GM21367 (cell line): ENCODE results near the gene NFU1.
"Not testable (repeated sequence)": the region's sequence is repeated elsewhere in the genome, so short reads cannot be mapped to it uniquely, and the experiment has no call there.

Experiments used
- ATAC-seq: cut with Tn5 transposase; IDR thresholded peaks from one replicate; pipeline ENCODE4 v1.9.1; 2021; ENCODE audit not compliant: unreplicated experiment

Gene NFU1

GRCh38 chr2:69450735-69451416, 13.6 kb upstream of the NFU1 start:
- no peak for ATAC-seq

DNA sequence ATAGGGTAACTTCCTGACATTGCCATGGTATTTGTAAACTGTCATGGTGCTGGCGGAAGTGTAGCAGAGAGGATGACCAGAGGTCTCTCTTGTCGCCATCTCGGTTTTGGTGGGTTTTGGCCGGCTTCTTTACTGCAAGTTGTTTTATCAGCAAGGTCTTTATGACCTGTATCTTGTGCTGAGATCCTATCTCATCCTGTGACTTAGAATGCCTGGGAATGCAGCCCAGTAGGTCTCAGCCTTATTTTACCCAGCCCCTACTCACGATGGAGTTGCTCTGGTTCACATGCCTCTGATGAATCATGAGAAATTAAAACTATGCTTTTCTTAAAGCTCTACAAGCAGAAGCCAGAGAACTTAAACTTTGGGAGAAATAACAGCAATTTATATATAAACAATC, 12.7 kb upstream of the NFU1 start:
- ATAC-seq, result no peak

GRCh38 chr2:69443673-69444072, 6.4 kb upstream of the NFU1 start:
- ATAC-seq, result not testable (repeated sequence)

DNA sequence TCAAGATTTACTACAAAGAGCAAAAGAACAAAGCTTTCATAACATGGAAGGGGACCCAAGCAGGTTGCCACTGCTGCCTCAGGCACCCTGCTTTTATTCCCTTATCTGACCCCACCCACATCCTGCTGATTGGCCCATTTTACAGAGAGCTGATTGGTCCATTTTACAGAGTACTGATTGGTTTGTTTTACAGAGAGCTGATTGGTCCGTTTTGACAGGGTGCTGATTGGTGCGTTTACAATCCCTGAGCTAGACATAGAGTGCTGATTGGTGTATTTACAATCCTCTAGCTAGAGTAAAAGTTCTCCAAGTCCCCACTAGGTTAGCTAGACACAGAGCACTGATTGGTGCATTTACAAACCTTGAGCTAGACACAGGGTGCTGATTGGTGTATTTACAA, 2.3 kb upstream of the NFU1 start:
- ATAC-seq, result not testable (repeated sequence)

- ATAC-seq, result no peak
Observed at GRCh38 chr2:69438580-69438979, 1.3 kb upstream of the NFU1 start.

DNA sequence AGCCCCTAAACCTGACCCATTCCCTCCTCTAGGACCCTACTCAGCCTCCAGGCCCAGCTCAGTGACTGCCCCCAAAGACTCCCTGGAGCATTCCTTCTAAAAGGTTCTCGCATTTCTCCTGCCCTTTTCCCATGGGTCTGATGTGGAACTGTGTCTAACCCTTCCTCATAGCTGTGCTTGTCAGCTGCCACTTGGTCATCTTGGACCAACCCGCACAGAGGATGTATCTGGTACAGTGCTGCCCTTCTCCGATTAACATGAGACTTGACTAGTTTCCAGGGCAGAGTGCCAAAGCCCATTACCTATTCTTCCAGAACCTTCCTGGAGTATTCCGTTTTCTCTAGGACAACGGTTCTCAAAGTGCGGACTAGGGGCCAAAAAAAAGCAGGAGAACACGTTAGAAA, 518 bp upstream of the NFU1 start:
- no peak for ATAC-seq

GRCh38 chr2:69436596-69436937, 668 bp downstream of the NFU1 start:
- ATAC-seq, result no peak

- ATAC-seq, result no peak
Observed at GRCh38 chr2:69434753-69435152, 2.5 kb downstream of the NFU1 start.

GRCh38 chr2:69429491-69430183, 7.6 kb downstream of the NFU1 start:
- ATAC-seq, result no peak

- no peak for ATAC-seq
Observed at GRCh38 chr2:69428981-69429380, 8.3 kb downstream of the NFU1 start.

DNA sequence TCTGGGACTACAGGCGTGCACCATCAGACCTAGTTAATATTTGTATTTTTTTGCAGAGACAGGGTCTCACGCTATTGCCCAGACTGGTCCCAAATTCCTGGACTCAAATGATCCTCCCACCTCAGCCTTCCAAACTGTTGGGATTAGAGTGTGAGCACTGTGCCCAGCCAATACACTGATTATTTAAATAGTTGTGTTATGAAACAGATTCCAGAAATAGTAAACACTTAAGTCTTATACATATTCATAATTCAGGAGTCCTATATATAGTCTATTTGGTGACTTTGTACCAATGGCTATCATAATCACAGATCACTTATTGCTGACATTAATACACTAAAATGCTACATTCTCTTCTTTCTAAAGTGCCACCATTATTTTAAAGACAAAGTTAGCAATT, 12.8 kb downstream of the NFU1 start:
- no peak for ATAC-seq

DNA sequence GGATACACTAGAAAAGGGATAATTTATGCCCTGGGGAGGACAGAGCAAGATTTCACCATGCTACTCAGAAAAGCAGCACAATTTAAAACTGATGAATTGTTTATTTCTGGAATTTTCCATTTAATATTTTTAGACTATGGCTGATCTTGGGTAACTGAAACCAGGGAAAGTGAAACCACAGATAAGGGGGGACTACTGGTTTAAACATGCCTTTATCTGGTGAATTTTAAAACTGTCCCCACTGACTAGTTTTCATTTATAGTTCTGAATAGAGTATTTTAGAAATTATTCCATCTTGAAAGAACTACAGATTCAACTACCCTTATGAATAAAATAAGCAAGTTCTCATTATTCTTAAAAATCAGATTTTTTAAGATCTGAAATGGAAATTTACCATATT, 15.0 kb downstream of the NFU1 start:
- no peak for ATAC-seq

DNA sequence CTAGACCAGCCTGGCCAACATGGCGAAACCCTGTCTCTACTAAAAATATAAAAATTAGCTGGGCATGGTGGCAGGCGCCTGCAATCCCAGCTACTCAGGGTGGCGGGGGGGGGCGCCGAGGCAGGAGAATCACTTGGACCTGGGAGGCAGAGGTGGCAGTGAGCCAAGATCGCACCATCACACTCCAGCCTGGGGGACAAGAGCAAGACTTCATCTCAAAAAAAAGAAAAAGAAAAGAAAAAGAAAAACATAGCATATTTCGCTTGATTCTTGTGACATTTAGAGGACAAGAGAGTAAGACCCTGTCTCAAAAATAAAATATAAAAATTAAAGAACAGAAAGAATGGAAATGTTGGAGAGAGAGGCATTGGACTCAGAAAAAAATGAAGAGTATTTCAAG, 18.1 kb downstream of the NFU1 start:
- ATAC-seq, result not testable (repeated sequence)

DNA sequence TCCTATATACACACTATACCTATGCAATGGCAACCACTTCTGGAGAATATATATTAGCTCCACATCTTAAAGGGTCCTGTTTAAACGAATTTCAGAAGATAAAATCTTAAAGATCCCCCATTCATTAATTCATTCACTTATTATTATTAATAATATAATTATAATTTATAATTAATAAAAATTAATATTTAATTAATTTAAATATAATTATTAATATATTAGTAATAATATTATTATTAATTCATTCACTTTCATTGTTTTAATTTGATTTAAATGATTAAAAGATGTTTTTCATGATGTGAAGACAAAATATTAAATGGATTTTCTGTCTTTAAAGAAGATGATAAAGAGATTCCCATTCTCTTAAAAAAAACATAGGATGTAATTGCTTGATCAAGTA, 21.1 kb downstream of the NFU1 start:
- ATAC-seq, result no peak

GRCh38 chr2:69411120-69411519, 26.1 kb downstream of the NFU1 start:
- ATAC-seq, result no peak

- no peak for ATAC-seq
Observed at GRCh38 chr2:69405306-69405705, 31.9 kb downstream of the NFU1 start.

DNA sequence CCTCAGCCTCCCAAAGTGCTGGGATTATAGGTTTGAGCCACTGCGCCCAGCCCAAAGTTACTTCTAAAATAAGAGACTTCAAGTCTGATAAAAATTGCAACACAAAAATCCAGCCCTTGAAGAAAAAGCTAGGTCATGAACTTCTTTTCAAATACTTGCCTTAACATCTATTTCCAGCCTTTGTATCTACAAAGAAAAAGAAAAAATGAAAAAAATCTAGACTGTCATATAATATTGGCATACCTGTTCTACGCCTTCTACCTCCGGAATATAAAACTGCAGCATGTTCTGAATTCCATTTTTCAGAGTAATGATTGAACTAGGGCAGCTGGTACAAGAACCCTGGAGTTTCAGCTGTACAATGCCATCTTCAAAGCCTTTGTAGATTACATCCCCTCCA, 37.1 kb downstream of the NFU1 start:
- ATAC-seq, result no peak

DNA sequence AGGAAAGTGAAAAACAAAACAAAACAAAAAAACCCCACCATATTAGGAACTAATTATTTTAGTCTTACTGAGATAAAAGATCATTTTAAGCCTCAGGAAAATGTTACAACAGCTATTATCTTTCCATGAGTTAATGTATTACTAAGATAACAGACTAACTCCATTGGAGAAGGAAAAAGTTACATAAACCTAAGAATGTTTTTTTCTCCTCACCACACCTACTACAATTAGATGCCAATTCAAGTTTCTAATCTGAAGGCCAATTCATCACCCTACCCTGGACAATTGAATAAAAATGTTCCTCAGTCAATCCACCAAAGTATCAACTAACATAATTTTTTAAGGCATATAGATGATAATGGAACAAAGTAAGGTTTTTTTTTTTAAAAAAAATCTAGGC, 40.0 kb downstream of the NFU1 start:
- ATAC-seq, result no peak

GRCh38 chr2:69395866-69396265, 41.4 kb downstream of the NFU1 start:
- ATAC-seq, result no peak

DNA sequence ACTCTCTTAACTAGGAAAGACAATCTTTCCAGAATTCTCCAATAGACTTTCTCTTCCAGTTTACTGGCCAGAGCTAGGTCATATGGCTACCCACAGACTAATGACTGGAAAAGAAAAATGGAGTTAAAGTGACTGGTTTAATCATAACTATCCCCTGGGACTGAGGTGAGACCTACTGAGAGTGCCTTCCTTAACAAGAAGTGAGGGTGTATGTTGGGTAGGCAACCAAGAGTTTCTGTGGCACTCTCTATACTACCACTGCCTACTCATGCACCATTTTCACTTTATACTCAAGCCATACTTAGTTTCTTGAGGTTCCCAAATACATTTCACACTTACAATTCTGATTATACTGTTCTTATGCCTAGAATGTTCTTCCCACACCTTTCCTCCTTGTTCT, 43.3 kb downstream of the NFU1 start:
- no peak for ATAC-seq

DNA sequence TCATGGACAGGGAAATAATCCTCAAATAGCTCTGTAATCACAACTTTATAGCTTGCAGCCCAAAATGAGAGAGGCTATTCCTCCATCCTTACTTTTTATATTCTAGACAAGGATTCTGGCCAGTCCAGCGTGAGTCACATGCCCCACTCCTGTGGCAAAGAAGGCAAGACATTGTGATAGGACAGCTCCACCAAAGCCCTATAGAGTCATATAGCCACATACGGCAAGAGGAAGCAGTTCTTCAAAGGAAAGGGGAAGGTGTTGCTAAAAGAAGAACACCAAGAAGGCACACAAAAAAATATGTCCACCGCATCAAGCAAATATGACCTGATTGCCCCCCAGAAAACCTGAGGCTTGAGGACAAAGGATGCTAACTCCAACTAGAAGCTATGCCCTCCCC, 46.8 kb downstream of the NFU1 start:
- no peak for ATAC-seq

DNA sequence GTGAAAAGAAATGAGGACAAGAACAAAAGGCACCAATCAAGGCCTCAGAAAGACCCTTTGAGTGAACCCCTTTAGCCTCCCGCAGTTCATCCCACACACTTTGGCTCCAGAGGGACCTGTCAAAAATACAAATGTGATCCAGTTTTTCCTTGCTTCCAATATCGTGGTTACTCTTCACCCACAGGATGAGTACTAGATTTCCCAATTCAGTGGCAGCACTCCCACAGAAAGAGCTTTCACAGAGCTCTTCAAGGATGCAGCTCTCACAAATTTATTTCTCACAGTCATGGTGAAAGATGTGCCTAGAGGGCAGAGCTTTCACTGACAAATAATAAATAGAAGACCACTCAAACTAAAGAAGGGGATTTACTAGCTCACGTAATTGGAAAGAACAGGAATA, 47.2 kb downstream of the NFU1 start:
- no peak for ATAC-seq

GRCh38 chr2:69389271-69389670, 48.0 kb downstream of the NFU1 start:
- ATAC-seq, result no peak
